Liver (tissue), 3 donors: ENCODE measurements around the gene RAB31.

Experiments
- EGR1 ChIP-seq, 2 donors: IDR thresholded peaks; 2 replicates each; pipeline ENCODE4 v1.6.1; 2016 to 2018; ENCODE audit warnings: antibody characterized with exemption in 2 of 2, low read depth in 2 of 2
- FOXA1 ChIP-seq: IDR thresholded peaks from 2 replicates; pipeline ENCODE4 v1.6.1; 2016; ENCODE audit warnings: antibody characterized with exemption
- FOXA2 ChIP-seq: IDR thresholded peaks from 2 replicates; pipeline ENCODE4 v1.6.1; 2016; ENCODE audit warnings: antibody characterized with exemption
- GABPA ChIP-seq, 2 donors: IDR thresholded peaks in 1 of 2; conservative IDR thresholded peaks in 1 of 2; 2 replicates each; pipeline ENCODE4 v1.6.1; 2016; ENCODE audit warnings: antibody characterized with exemption in 2 of 2, mild to moderate bottlenecking in 1 of 2, moderate library complexity in 1 of 2
- JUND ChIP-seq, 2 donors: IDR thresholded peaks; 2 replicates each; pipeline ENCODE4 v1.6.1; 2016; ENCODE audit warnings: antibody characterized with exemption in 2 of 2
- MAX ChIP-seq: IDR thresholded peaks from 2 replicates; pipeline ENCODE4 v1.6.1; 2016; ENCODE audit warnings: antibody characterized with exemption
- RAD21 ChIP-seq, 2 donors: IDR thresholded peaks; 2 replicates each; pipeline ENCODE4 v1.6.1; 2016; ENCODE audit warnings: antibody characterized with exemption in 2 of 2, mild to moderate bottlenecking in 2 of 2
- RXRA ChIP-seq, 2 donors: IDR thresholded peaks; 2 replicates each; pipeline ENCODE4 v1.6.1; 2017 to 2018; ENCODE audit warnings: antibody characterized with exemption in 2 of 2, mild to moderate bottlenecking in 1 of 2
- SP1 ChIP-seq: IDR thresholded peaks from 2 replicates; pipeline ENCODE4 v1.6.1; 2018; ENCODE audit warnings: antibody characterized with exemption, mild to moderate bottlenecking
- TAF1 ChIP-seq: conservative IDR thresholded peaks from 2 replicates; pipeline ENCODE4 v1.6.1; 2016; ENCODE audit warnings: antibody characterized with exemption, mild to moderate bottlenecking
- YY1 ChIP-seq: IDR thresholded peaks from 2 replicates; pipeline ENCODE4 v1.6.1; 2016; ENCODE audit warnings: antibody characterized with exemption, mild to moderate bottlenecking
- TF ChIP-seq, protein P1 (sequence below): fragments of 150-350 bp; IDR thresholded peaks from 2 replicates; pipeline ENCODE4 v1.5.1; 2017; ENCODE audit warnings: improper control_type of control experiment, low read depth, low read length; ENCODE audit not compliant: missing input control
- TF ChIP-seq, protein P2 (sequence below): IDR thresholded peaks from 2 replicates; pipeline ENCODE4 v1.6.1; 2016; ENCODE audit warnings: antibody characterized with exemption, mild to moderate bottlenecking
- donor health status: healthy.
- donor health status: healthy.

DNA sequence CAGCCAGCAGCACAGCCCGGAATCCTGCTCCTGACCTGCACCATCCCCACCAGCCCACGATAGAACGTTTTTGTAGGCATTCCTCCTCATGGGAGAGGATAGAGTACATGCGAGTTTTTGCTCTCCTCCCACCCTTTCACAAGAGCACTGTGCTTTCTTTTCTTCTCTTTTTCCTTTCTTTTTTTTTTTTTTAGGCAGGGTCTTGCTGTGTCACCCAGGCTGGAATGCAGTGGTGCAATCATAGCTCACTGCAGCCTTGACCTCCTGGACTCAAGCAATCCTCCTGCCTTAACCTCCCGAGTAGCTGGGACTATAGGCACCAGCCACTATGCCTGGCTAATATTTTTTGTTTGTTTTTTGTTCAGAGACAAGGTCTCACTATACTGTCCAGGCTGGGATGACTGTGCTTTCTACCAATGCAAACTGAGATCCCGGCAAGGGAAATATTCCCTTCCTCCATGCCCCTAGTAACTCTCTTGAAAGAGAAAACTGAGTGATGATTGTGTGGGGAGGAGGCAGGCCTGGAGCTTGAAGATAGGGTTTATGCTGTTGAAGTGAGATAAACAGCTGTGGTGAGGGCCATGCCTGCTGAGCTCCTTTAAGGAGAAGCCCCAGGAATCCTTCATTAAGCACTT, 95.1 kb downstream of the RAB31 start:
- TF ChIP-seq TAF1 (no peak), GABPA (IDR thresholded peaks at IDR 0.05 in 1 of 2, conservative IDR thresholded peaks at IDR 0.05 in 1 of 2) (no peak), EGR1 (IDR thresholded peaks at IDR 0.05; ENCODE audit: low read depth in 2 of 2) (no peak), RXRA (IDR thresholded peaks at IDR 0.05) (no peak), FOXA2 (no peak), YY1 (no peak), RAD21 (IDR thresholded peaks at IDR 0.05) (no peak), SP1 (no peak), JUND (IDR thresholded peaks at IDR 0.05) (no peak), MAX (no peak), FOXA1 (no peak)
- TF ChIP-seq, protein P1, sequence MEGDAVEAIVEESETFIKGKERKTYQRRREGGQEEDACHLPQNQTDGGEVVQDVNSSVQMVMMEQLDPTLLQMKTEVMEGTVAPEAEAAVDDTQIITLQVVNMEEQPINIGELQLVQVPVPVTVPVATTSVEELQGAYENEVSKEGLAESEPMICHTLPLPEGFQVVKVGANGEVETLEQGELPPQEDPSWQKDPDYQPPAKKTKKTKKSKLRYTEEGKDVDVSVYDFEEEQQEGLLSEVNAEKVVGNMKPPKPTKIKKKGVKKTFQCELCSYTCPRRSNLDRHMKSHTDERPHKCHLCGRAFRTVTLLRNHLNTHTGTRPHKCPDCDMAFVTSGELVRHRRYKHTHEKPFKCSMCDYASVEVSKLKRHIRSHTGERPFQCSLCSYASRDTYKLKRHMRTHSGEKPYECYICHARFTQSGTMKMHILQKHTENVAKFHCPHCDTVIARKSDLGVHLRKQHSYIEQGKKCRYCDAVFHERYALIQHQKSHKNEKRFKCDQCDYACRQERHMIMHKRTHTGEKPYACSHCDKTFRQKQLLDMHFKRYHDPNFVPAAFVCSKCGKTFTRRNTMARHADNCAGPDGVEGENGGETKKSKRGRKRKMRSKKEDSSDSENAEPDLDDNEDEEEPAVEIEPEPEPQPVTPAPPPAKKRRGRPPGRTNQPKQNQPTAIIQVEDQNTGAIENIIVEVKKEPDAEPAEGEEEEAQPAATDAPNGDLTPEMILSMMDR, result no peak
- TF ChIP-seq, protein P2, sequence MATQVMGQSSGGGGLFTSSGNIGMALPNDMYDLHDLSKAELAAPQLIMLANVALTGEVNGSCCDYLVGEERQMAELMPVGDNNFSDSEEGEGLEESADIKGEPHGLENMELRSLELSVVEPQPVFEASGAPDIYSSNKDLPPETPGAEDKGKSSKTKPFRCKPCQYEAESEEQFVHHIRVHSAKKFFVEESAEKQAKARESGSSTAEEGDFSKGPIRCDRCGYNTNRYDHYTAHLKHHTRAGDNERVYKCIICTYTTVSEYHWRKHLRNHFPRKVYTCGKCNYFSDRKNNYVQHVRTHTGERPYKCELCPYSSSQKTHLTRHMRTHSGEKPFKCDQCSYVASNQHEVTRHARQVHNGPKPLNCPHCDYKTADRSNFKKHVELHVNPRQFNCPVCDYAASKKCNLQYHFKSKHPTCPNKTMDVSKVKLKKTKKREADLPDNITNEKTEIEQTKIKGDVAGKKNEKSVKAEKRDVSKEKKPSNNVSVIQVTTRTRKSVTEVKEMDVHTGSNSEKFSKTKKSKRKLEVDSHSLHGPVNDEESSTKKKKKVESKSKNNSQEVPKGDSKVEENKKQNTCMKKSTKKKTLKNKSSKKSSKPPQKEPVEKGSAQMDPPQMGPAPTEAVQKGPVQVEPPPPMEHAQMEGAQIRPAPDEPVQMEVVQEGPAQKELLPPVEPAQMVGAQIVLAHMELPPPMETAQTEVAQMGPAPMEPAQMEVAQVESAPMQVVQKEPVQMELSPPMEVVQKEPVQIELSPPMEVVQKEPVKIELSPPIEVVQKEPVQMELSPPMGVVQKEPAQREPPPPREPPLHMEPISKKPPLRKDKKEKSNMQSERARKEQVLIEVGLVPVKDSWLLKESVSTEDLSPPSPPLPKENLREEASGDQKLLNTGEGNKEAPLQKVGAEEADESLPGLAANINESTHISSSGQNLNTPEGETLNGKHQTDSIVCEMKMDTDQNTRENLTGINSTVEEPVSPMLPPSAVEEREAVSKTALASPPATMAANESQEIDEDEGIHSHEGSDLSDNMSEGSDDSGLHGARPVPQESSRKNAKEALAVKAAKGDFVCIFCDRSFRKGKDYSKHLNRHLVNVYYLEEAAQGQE, result no peak
